HepG2 (cell line): ENCODE data around the gene TRIM54. TPM values are rescaled to one million over a fixed set of nuclear protein-coding genes. Genes with fewer than 3 reads are reported as not detected.

ENCODE experiments used
- FIP1L1 ChIP-seq: fragments of 200-400 bp; formaldehyde crosslinking; IDR thresholded peaks from 2 replicates; pipeline ENCODE4 v1.6.1; 2018; ENCODE audit warnings: low read depth, mild to moderate bottlenecking, low read length, moderate library complexity, borderline replicate concordance; ENCODE audit not compliant: insufficient read depth
- FOXK1 ChIP-seq: sonication (generic); formaldehyde crosslinking; IDR thresholded peaks from 2 replicates; pipeline ENCODE4 v1.4.0; 2020; ENCODE audit warnings: low read depth, missing genetic modification reagents, borderline replicate concordance
- JARID2 ChIP-seq: sonication (generic); formaldehyde crosslinking; IDR thresholded peaks from 2 replicates; pipeline ENCODE4 v1.8.1; 2023; ENCODE audit warnings: missing genetic modification reagents, inconsistent platforms; ENCODE audit not compliant: insufficient replicate concordance
- NONO ChIP-seq, 2 experiments: fragments of 450-650 bp in 1 of 2; sonication (generic) in 1 of 2; formaldehyde crosslinking in 1 of 2; IDR thresholded peaks in 1 of 2; conservative IDR thresholded peaks in 1 of 2; 2 replicates each; pipeline versions ENCODE4 v1.6.1 to v1.8.0; 2017 to 2022; ENCODE audit warnings: mild to moderate bottlenecking in 1 of 2, missing genetic modification reagents in 1 of 2, moderate library complexity in 1 of 2
- REPIN1 ChIP-seq: sonication (generic); formaldehyde crosslinking; IDR thresholded peaks from 2 replicates; pipeline ENCODE4 v1.8.0; 2022; ENCODE audit warnings: missing genetic modification reagents, low read depth, mild to moderate bottlenecking, borderline replicate concordance
- SNAI1 ChIP-seq: sonication (generic); formaldehyde crosslinking; IDR thresholded peaks from 2 replicates; pipeline ENCODE4 v1.5.0; 2020; ENCODE audit warnings: mild to moderate bottlenecking, missing genetic modification reagents, borderline replicate concordance
- SOX6 ChIP-seq, 2 experiments: fragments of 450-650 bp in 1 of 2; sonication (generic) in 1 of 2; formaldehyde crosslinking in 1 of 2; IDR thresholded peaks; 2 replicates each; pipeline versions ENCODE4 v1.4.0 to v1.6.1; 2017 to 2020; ENCODE audit warnings: antibody characterized with exemption in 1 of 2, mild to moderate bottlenecking in 1 of 2, missing genetic modification reagents in 1 of 2
- SRY ChIP-seq: sonication (generic); formaldehyde crosslinking; IDR thresholded peaks from 2 replicates; pipeline ENCODE4 v1.8.0; 2022; ENCODE audit warnings: mild to moderate bottlenecking, missing genetic modification reagents
- SSRP1 ChIP-seq: IDR thresholded peaks from 2 replicates; pipeline ENCODE4 v1.6.1; 2016; ENCODE audit warnings: control low read depth
- ZNF550 ChIP-seq: sonication (generic); formaldehyde crosslinking; IDR thresholded peaks from 2 replicates; pipeline ENCODE4 v1.4.0; 2020; ENCODE audit warnings: mild to moderate bottlenecking, missing genetic modification reagents, borderline replicate concordance
- ZNF761 ChIP-seq: sonication (generic); formaldehyde crosslinking; conservative IDR thresholded peaks from 2 replicates; pipeline ENCODE4 v1.4.0; 2020; ENCODE audit warnings: mild to moderate bottlenecking, missing genetic modification reagents
- ZNF790 ChIP-seq: sonication (generic); formaldehyde crosslinking; IDR thresholded peaks from 2 replicates; pipeline ENCODE4 v1.8.0; 2022; ENCODE audit warnings: missing genetic modification reagents, mild to moderate bottlenecking, borderline replicate concordance
- ZSCAN21 ChIP-seq: sonication (generic); formaldehyde crosslinking; IDR thresholded peaks from 2 replicates; pipeline ENCODE4 v1.8.0; 2022; ENCODE audit warnings: mild to moderate bottlenecking, missing genetic modification reagents, moderate library complexity, borderline replicate concordance
- ZSCAN30 ChIP-seq: sonication (generic); formaldehyde crosslinking; IDR thresholded peaks from 2 replicates; pipeline ENCODE4 v1.5.0; 2020; ENCODE audit warnings: mild to moderate bottlenecking, missing genetic modification reagents
- polyA plus RNA-seq, 8 experiments: library from polyadenylated mRNA; depleted of rRNA in 3 of 8; stranded (reverse) in 7 of 8; unstranded in 1 of 8; fragments of >200 nt; fragmentation: Illumina TruSeq in 4 of 8; extraction: Trizol in 4 of 8; gene quantifications; 2 replicates each; pipeline versions ENCODE4 v1.2.1 to v1.2.3, GENCODE V29; 2011 to 2016; ENCODE audit warnings: low read depth in 4 of 8, missing spikeins in 1 of 8, mixed read lengths in 1 of 8; ENCODE audit not compliant: insufficient read depth in 1 of 8
- total RNA-seq, 5 experiments: library from RNA; depleted of rRNA; stranded (reverse); fragments of >200 nt; fragmentation: Illumina TruSeq; extraction: Trizol; gene quantifications; 2 replicates each; pipeline ENCODE4 v1.2.3, GENCODE V29; 2016; ENCODE audit warnings: low read depth in 1 of 5
- TF ChIP-seq, protein P1 (sequence below): sonication (generic); formaldehyde crosslinking; IDR thresholded peaks from 2 replicates; pipeline ENCODE4 v1.4.0; 2020; ENCODE audit warnings: missing genetic modification reagents
- TF ChIP-seq, protein P2 (sequence below): sonication (generic); formaldehyde crosslinking; IDR thresholded peaks from 2 replicates; pipeline ENCODE4 v1.4.0; 2020; ENCODE audit warnings: mild to moderate bottlenecking, low read depth, missing genetic modification reagents
- TF ChIP-seq, protein P3 (sequence below): sonication (generic); formaldehyde crosslinking; IDR thresholded peaks from 2 replicates; pipeline ENCODE4 v1.8.0; 2022; ENCODE audit warnings: mild to moderate bottlenecking, missing genetic modification reagents, moderate library complexity
- TF ChIP-seq, protein P4 (sequence below): sonication (generic); formaldehyde crosslinking; conservative IDR thresholded peaks from 2 replicates; pipeline ENCODE4 v1.4.0; 2020; ENCODE audit warnings: missing genetic modification reagents
- TF ChIP-seq, protein P5 (sequence below): IDR thresholded peaks from 2 replicates; pipeline ENCODE4 v1.6.1; 2016; ENCODE audit warnings: low read depth, borderline replicate concordance

TRIM54 gene
- total and polyA plus RNA-seq, 2 of the 13 experiments (the other 11 are each of a cell fraction or from before 2014, with no cell fraction given) = 0.07 to 0.13 TPM

DNA sequence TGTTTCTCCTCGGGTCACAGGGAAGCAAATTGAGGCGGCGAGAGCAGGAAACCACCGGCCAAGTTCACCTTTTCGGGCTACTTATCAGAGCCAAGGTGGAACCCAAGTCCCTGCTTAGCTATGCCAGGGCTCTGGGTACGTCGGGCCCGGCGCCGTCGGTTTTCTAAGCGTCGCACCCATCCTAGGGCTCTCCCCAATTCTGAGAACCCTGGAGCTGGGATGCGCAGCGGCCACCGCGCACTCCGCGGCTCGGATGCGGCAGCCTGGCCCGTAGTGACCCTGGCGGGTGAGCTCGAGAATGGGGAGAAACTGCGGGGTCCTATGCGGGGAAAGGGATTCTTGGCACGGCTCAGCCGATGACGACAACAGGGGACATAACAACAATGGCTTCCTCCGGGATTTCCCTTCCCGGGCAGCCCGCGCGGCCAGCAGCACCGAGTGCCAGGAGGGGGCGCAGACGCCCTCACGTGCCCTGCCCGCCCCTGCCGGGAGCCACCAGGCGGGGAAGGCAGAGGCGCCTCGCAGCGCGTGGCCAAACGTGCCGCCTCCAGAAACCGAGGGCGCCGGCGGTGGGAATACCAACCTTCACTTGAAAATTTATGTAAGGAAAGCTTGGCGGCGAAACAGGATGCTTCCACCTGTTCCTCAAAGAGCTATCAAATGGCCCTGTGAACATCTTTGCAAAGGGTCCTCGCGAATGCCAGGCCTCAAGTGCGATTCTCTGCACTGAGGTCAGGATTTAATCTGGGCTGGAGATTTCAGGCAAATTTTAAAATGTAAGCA, 17.3 kb upstream of the TRIM54 start (continued):
- TF ChIP-seq, protein P1, sequence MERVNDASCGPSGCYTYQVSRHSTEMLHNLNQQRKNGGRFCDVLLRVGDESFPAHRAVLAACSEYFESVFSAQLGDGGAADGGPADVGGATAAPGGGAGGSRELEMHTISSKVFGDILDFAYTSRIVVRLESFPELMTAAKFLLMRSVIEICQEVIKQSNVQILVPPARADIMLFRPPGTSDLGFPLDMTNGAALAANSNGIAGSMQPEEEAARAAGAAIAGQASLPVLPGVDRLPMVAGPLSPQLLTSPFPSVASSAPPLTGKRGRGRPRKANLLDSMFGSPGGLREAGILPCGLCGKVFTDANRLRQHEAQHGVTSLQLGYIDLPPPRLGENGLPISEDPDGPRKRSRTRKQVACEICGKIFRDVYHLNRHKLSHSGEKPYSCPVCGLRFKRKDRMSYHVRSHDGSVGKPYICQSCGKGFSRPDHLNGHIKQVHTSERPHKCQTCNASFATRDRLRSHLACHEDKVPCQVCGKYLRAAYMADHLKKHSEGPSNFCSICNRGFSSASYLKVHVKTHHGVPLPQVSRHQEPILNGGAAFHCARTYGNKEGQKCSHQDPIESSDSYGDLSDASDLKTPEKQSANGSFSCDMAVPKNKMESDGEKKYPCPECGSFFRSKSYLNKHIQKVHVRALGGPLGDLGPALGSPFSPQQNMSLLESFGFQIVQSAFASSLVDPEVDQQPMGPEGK = peak; percentile 93
- TF ChIP-seq FOXK1 (CRISPR knock-in tag) = peak; percentile 55; the same call in 1 of the 2 replicates
- no peak for TF ChIP-seq JARID2
- TF ChIP-seq, protein P2, sequence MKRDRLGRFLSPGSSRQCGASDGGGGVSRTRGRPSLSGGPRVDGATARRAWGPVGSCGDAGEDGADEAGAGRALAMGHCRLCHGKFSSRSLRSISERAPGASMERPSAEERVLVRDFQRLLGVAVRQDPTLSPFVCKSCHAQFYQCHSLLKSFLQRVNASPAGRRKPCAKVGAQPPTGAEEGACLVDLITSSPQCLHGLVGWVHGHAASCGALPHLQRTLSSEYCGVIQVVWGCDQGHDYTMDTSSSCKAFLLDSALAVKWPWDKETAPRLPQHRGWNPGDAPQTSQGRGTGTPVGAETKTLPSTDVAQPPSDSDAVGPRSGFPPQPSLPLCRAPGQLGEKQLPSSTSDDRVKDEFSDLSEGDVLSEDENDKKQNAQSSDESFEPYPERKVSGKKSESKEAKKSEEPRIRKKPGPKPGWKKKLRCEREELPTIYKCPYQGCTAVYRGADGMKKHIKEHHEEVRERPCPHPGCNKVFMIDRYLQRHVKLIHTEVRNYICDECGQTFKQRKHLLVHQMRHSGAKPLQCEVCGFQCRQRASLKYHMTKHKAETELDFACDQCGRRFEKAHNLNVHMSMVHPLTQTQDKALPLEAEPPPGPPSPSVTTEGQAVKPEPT (CRISPR knock-in tag) = no peak; the same call in 1 of the 2 replicates
- TF ChIP-seq ZSCAN30 (CRISPR knock-in tag) = no peak
- TF ChIP-seq, protein P3, sequence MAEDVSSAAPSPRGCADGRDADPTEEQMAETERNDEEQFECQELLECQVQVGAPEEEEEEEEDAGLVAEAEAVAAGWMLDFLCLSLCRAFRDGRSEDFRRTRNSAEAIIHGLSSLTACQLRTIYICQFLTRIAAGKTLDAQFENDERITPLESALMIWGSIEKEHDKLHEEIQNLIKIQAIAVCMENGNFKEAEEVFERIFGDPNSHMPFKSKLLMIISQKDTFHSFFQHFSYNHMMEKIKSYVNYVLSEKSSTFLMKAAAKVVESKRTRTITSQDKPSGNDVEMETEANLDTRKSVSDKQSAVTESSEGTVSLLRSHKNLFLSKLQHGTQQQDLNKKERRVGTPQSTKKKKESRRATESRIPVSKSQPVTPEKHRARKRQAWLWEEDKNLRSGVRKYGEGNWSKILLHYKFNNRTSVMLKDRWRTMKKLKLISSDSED (CRISPR knock-in tag) = no peak
- peak; percentile 88 for TF ChIP-seq SRY (CRISPR knock-in tag)
- 0 out of 2 replicates have a peak, but pooled peaks have one; percentile 30 for TF ChIP-seq ZNF761 (CRISPR knock-in tag)
- TF ChIP-seq, protein P4, sequence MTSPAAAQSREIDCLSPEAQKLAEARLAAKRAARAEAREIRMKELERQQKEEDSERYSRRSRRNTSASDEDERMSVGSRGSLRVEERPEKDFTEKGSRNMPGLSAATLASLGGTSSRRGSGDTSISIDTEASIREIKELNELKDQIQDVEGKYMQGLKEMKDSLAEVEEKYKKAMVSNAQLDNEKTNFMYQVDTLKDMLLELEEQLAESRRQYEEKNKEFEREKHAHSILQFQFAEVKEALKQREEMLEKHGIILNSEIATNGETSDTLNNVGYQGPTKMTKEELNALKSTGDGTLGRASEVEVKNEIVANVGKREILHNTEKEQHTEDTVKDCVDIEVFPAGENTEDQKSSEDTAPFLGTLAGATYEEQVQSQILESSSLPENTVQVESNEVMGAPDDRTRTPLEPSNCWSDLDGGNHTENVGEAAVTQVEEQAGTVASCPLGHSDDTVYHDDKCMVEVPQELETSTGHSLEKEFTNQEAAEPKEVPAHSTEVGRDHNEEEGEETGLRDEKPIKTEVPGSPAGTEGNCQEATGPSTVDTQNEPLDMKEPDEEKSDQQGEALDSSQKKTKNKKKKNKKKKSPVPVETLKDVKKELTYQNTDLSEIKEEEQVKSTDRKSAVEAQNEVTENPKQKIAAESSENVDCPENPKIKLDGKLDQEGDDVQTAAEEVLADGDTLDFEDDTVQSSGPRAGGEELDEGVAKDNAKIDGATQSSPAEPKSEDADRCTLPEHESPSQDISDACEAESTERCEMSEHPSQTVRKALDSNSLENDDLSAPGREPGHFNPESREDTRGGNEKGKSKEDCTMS (CRISPR knock-in tag) = no peak
- no peak for TF ChIP-seq FIP1L1
- peak; percentile 89; the same call in 1 of the 2 replicates for TF ChIP-seq ZSCAN21 (CRISPR knock-in tag)
- peak; percentile 88; the same call in 1 of the 2 replicates for TF ChIP-seq ZNF790 (CRISPR knock-in tag)
- no peak for TF ChIP-seq SNAI1 (CRISPR knock-in tag)
- no peak for TF ChIP-seq REPIN1 (CRISPR knock-in tag)
- TF ChIP-seq NONO (IDR thresholded peaks at IDR 0.05) = no peak
- no peak for TF ChIP-seq NONO (CRISPR knock-in tag; conservative IDR thresholded peaks at IDR 0.05)
- TF ChIP-seq, protein P5, sequence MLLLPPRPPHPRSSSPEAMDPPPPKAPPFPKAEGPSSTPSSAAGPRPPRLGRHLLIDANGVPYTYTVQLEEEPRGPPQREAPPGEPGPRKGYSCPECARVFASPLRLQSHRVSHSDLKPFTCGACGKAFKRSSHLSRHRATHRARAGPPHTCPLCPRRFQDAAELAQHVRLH (CRISPR knock-in tag) = peak; percentile 58; the same call in 1 of the 2 replicates
- TF ChIP-seq ZNF550 = no peak
- TF ChIP-seq SSRP1 (CRISPR knock-in tag) = no peak
- TF ChIP-seq SOX6 (IDR thresholded peaks at IDR 0.05) = no peak
- TF ChIP-seq SOX6 (CRISPR knock-in tag; IDR thresholded peaks at IDR 0.05) = peak; percentile 76
